Kidney (tissue), 14 donors: ENCODE data around the gene DNAJB8. TPM values are rescaled to one million over a fixed set of nuclear protein-coding genes. Genes with fewer than 3 reads are reported as not detected.

Source experiments
- DNase-seq, 5 donors: peaks; one replicate each; pipeline ENCODE4 v3.0.0-alpha.2; 2013 to 2020
- FAIRE-seq: peaks from 2 replicates; lab custom pipeline; 2012; peaks lifted over from hg19 to GRCh38; lab: Jason Lieb, UNC
- H3K27ac ChIP-seq, 2 donors: one replicate each; pipeline ENCODE4 v1.7.0; 2013; ENCODE audit warnings: low read depth in 2 of 2, low read length in 2 of 2, inconsistent platforms in 1 of 2
- H3K27me3 ChIP-seq: one replicate; pipeline ENCODE4 v1.7.1; 2013; ENCODE audit warnings: low read length, inconsistent platforms; ENCODE audit not compliant: control insufficient read depth, insufficient read depth
- H3K36me3 ChIP-seq, 3 donors: one replicate each; pipeline versions ENCODE4 v1.7.0 to v1.7.1; 2013; ENCODE audit warnings: low read length in 3 of 3, control low read depth in 1 of 3, inconsistent platforms in 1 of 3; ENCODE audit not compliant: insufficient read depth in 3 of 3, control insufficient read depth in 2 of 3
- H3K4me1 ChIP-seq, 3 donors: one replicate each; pipeline versions ENCODE4 v1.7.0 to v1.7.1; 2013; ENCODE audit warnings: low read length in 3 of 3, inconsistent platforms in 1 of 3, low read depth in 1 of 3; ENCODE audit not compliant: control insufficient read depth in 2 of 3, insufficient read depth in 2 of 3
- H3K4me3 ChIP-seq, 3 donors: one replicate each; pipeline versions ENCODE4 v1.7.0 to v1.8.1; 2013; ENCODE audit warnings: low read length in 3 of 3, control low read depth in 1 of 3, inconsistent platforms in 1 of 3
- H3K9ac ChIP-seq, 3 donors: one replicate each; pipeline versions ENCODE4 v1.7.0 to v1.7.1; 2013; ENCODE audit warnings: low read length in 3 of 3, control low read depth in 1 of 3, inconsistent platforms in 1 of 3
- H3K9me3 ChIP-seq, 3 donors: one replicate each; pipeline versions ENCODE4 v1.7.0 to v1.7.1; 2013; ENCODE audit warnings: low read length in 3 of 3, control low read depth in 1 of 3, inconsistent platforms in 1 of 3; ENCODE audit not compliant: control insufficient read depth in 2 of 3, insufficient read depth in 1 of 3
- intact Hi-C: fragments of 100-400 bp; cut with DNase I; formaldehyde crosslinking; loops from one replicate; pipeline ENCODE4 v1.11.1; 2022
- polyA plus RNA-seq: library from polyadenylated mRNA; stranded (reverse); fragments of 350-450 nt; fragmentation: Illumina TruSeq; extraction: RNeasy Lipid Tissue Mini Kit (QIAGEN cat#74804); gene quantifications from one replicate; pipeline ENCODE4 v1.2.3, GENCODE V29; 2014; ENCODE audit warnings: low read depth, low replicate concordance; ENCODE audit not compliant: insufficient read depth
- total RNA-seq: library from RNA; stranded (reverse); fragmentation: NEBNext Ultra II Directional; extraction: Animal tissue kit (Norgen Biotek cat#: 25700); gene quantifications from one replicate; pipeline ENCODE4 v1.2.1, GENCODE V29; 2021
- TF ChIP-seq, protein P1 (sequence below): IDR thresholded peaks from 3 replicates; pipeline ENCODE4 v1.5.1; 2012; ENCODE audit warnings: mild to moderate bottlenecking, moderate library complexity, borderline replicate concordance; ENCODE audit not compliant: insufficient read depth; ENCODE audit errors: extremely low read depth
- donor health status: control.
- donor health status: control.
- donor health status: control.
- donor health status: control.
- donor health status: control.
- donor health status: DM: yes; HTN: yes; CAD: no.
- donor health status: Normal renal cell carcinoma (clear cell type).

DNAJB8 gene
- total and polyA plus RNA-seq, 2 donors from 2014 or later: not detected

GRCh38 chr3:128501431-128501830 is 34.7 kb upstream of the DNAJB8 start:
- intact Hi-C loops: no loop called here
- H3K27me3 ChIP-seq: peaks cover 13% of the 10 kb centered on the region
- FAIRE-seq (no peak), DNase-seq (no peak)
- H3K27ac ChIP-seq: no peak overlapping the region
- no peaks in the 10 kb centered on the region for H3K36me3 ChIP-seq
- H3K4me1 ChIP-seq: peaks cover 0 to 9% (median 0%) of the 10 kb centered on the region in 3 donors
- H3K9ac ChIP-seq: no peak overlapping the region
- H3K4me3 ChIP-seq: no peak overlapping the region
- no peaks in the 10 kb centered on the region for H3K9me3 ChIP-seq
- TF ChIP-seq, protein P1, sequence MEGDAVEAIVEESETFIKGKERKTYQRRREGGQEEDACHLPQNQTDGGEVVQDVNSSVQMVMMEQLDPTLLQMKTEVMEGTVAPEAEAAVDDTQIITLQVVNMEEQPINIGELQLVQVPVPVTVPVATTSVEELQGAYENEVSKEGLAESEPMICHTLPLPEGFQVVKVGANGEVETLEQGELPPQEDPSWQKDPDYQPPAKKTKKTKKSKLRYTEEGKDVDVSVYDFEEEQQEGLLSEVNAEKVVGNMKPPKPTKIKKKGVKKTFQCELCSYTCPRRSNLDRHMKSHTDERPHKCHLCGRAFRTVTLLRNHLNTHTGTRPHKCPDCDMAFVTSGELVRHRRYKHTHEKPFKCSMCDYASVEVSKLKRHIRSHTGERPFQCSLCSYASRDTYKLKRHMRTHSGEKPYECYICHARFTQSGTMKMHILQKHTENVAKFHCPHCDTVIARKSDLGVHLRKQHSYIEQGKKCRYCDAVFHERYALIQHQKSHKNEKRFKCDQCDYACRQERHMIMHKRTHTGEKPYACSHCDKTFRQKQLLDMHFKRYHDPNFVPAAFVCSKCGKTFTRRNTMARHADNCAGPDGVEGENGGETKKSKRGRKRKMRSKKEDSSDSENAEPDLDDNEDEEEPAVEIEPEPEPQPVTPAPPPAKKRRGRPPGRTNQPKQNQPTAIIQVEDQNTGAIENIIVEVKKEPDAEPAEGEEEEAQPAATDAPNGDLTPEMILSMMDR: no peak

DNA sequence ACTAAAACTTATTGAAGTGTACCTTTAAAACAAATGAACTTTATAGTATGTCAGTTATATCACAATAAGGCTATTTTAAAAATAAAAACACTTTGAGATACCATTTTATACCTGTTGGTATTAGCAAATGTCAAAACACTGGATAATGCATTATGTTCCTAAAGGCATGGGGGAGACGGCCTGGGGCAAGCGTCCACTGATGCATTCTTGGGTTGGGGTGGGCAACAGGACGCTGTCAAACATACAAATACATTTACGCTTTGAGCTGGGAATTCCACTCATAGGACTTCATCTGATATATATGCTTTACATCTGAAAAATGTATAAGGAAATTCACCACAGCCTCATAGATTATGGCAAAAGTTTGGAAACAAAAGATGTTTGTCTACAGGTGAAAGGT is 33.9 kb upstream of the DNAJB8 start:
- peaks cover 13% of the 10 kb centered on the region for H3K27me3 ChIP-seq
- TF ChIP-seq, protein P1: no peak
- H3K27ac ChIP-seq: no peak overlapping the region
- intact Hi-C loops: no loop called here
- no peak for FAIRE-seq
- H3K9ac ChIP-seq: no peak overlapping the region
- no peaks in the 10 kb centered on the region for H3K36me3 ChIP-seq
- DNase-seq: peak in 1 of 5 donors; percentile 1
- no peak overlapping the region for H3K4me3 ChIP-seq
- peaks cover 0 to 9% (median 0%) of the 10 kb centered on the region in 3 donors for H3K4me1 ChIP-seq
- no peaks in the 10 kb centered on the region for H3K9me3 ChIP-seq

- H3K36me3 ChIP-seq: no peaks in the 10 kb centered on the region
- H3K4me1 ChIP-seq: peaks cover 0 to 9% (median 0%) of the 10 kb centered on the region in 3 donors
- H3K27me3 ChIP-seq: peaks cover 16% of the 10 kb centered on the region
- no peak overlapping the region for H3K4me3 ChIP-seq
- DNase-seq (peak in 1 of 5 donors; percentile 2), FAIRE-seq (no peak)
- H3K27ac ChIP-seq: no peak overlapping the region
- intact Hi-C loops: loop anchor here (10.0 kb wide), 1 partner anchor 325 kb away; no protein-coding TSS in a partner anchor
- no peaks in the 10 kb centered on the region for H3K9me3 ChIP-seq
- no peak overlapping the region for H3K9ac ChIP-seq
- TF ChIP-seq, protein P1: no peak
Measured at GRCh38 chr3:128499724-128500275, 33.1 kb upstream of the DNAJB8 start.
